Right ventricle myocardium inferior (tissue), 1 donor: ENCODE results near the gene SMURF2. TPM values are rescaled to one million over a fixed set of nuclear protein-coding genes. Genes with fewer than 3 reads are reported as not detected.

Experiments used
- ATAC-seq: fragments of 200-7000 bp; cut with Tn5 transposase; one replicate; pipeline ENCODE4 v1.9.1; 2020; ENCODE audit warnings: mild to moderate bottlenecking, moderate library complexity
- DNase-seq: peaks from one replicate; pipeline ENCODE4 v3.0.0; 2021; ENCODE audit errors: missing footprints
- intact Hi-C: fragments of 100-400 bp; cut with DNase I; formaldehyde crosslinking; loops from one replicate; pipeline ENCODE4 v1.11.0; 2022
- microRNA-seq: library from miRNA; unstranded; fragments of <30 nt; microRNA quantifications from one replicate; pipeline ENCODE4 v1.2.0, GENCODE V29; 2020
- total RNA-seq: library from RNA; stranded (reverse); fragmentation: NEBNext Ultra II Directional; extraction: Animal tissue kit (Norgen Biotek cat#: 25700); gene quantifications from one replicate; pipeline ENCODE4 v1.2.1, GENCODE V29; 2021
- donor health status: DM: no; HTN: yes; CAD: no; lungs with severe emphysema.

The SMURF2 gene
- total RNA-seq, 1 donor from 2014 or later: 12.3 TPM

DNA sequence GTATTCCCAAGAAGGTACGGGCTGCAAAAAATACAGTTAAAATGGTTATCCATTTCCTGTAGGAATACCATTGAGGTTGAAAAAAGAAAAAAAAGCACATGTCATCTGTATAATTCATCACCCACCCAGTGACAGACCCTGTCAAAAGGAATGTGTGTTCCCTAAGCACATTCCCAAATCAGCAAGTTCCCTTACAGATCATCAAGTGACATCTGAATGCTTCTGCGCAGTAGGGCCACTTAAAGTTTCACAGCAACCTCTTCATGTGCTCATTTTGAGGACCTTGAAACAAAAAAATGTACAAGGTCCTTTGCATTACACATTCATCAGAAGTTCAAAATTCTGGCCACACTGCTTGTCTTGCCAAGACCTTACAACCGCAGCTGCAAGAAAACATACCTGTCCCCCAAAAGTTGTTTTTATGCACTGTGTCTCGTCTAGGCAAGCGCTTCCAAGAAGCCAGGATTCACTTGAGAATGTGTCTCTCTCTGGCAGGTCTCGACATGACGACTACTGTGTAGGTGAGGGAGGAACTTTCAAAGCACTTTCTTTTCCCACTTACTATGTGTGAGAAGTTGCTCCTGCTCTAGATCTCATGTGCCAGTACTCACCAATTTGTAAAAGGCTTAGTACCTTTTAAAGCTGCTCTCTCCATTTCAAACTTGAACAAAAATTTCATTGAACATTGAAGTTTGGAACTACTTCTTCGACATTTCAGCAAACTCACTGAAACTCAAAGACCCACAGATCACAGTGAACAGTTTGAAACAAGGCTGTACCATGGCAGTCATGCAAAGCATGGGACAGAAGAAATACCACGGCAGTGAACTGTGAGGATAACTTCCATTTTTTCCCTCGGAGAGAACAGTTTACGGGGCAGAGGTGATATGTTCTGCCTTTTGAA is 161.0 kb downstream of the SMURF2 start:
- DNase-seq: no peak
- ATAC-seq: no peak
- intact Hi-C loops: loop anchor here (10.0 kb wide), 2 partner anchors 144 to 676 kb away; partner anchors contain the start of genes FTSJ3 and PSMC5

DNA sequence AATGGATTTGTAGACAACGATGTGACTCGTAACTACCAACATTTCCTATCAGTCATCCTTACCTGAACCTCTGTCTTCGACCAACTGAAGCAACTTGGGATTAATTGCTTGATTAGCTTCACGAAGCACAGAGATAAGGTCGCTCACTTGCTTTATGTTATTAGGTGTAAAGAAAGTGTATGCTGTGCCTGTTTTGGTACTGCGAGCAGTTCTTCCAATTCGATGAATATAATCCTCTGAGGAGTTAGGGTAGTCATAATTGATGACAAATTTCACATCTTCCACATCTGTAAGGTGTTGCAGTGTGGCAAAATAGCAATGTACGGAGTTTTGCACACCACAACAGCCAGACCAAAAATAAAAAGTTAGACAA is 161.6 kb downstream of the SMURF2 start:
- intact Hi-C loops: loop anchor here (10.0 kb wide), 2 partner anchors 144 to 676 kb away; partner anchors contain the start of genes FTSJ3 and PSMC5
- ATAC-seq (no peak), DNase-seq (no peak)

- intact Hi-C loops: loop anchor here (5.0 to 10.0 kb wide), 3 partner anchors 145 to 675 kb away; partner anchors contain the start of genes FTSJ3 and PSMC5
- ATAC-seq (no peak), DNase-seq (no peak)
These were observed 162.2 kb downstream of the SMURF2 start for GRCh38 chr17:64499805-64500486.

- DNase-seq (no peak), ATAC-seq (no peak)
- intact Hi-C loops: loop anchor here (5.0 kb wide), 1 partner anchor 191 kb away; no protein-coding TSS in a partner anchor
These were observed 163.6 kb downstream of the SMURF2 start for GRCh38 chr17:64498308-64499203.

- DNase-seq (no peak), ATAC-seq (no peak)
- intact Hi-C loops: loop anchor here (5.0 kb wide), 1 partner anchor 190 kb away; no protein-coding TSS in a partner anchor
These were observed 164.5 kb downstream of the SMURF2 start for GRCh38 chr17:64497565-64498035.

DNA sequence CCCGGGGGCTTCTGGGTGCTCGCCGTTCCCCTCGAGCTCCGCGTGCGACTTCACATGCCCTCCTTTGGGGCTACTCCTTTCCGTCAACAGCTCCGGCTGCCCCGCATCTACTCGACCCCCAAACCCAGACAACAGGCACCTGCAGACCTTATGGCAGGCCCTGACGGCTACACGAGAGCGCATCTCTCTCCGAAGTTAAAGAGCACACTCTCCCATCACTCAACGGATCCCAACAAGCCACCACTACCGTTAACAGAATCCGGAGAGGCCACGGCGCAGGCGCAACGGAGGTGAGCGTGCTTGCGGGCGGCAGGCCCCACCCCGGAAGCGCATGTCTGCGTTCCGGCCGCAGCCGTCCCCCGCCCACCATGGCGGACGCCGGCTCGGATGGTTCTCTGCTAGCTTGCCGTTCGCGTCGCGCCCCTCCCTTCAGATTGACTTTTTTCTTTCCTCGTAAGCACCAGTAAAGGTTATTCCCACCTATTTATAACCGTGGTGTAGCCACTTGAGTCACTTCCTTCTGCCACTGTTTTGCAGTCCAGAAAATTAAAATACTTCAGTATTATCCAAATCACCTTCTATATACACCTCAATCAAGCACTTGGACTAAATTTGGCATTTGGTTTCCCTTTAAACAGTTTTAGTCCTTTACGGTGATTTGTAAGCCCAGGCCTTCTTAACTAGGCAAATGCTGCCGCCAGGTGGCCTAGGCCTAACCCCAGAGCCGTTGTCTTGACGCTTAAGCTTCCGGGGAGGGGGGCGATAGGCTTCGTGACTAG is 165.1 kb downstream of the SMURF2 start, which contains the start of gene POLG2:
Gene POLG2, minus strand, starts transcription at position 269 of the 779 bp plus-strand sequence. Its CDS starts 86 bp downstream, at position 183.
- ATAC-seq (peak; percentile 95), DNase-seq (peak; percentile 99)
- intact Hi-C loops: loop anchor here (5.0 kb wide), 1 partner anchor 190 kb away; no protein-coding TSS in a partner anchor

- DNase-seq (no peak), ATAC-seq (no peak)
- intact Hi-C loops: loop anchor here (5.0 kb wide), 1 partner anchor 189 kb away; no protein-coding TSS in a partner anchor
These were observed 165.7 kb downstream of the SMURF2 start for GRCh38 chr17:64496348-64496785.

Small RNA genes lying within 50 kb of the gene (microRNA-seq; reads per million reads assigned to microRNA genes)
- gene MIR3064 (2.2 reads per million), gene MIR5047 (not detected)

Other genes with a start within 250 kb of the SMURF2 start
- 3.8 TPM for gene MILR1, start 213.2 kb downstream of the SMURF2 start, total RNA-seq
- 8.2 TPM for gene POLG2, start 165.3 kb downstream of the SMURF2 start, total RNA-seq
- 321 TPM for gene DDX5, start 156.0 kb downstream of the SMURF2 start, total RNA-seq
- gene CEP95, start 155.3 kb downstream of the SMURF2 start, total RNA-seq: 14.7 TPM